ENCODE results near the gene GALNT10. TPM values are rescaled to one million over a fixed set of nuclear protein-coding genes. Genes with fewer than 3 reads are reported as not detected.
A peak's percentile ranks its signal among the peaks of the same experiment; 100 is the strongest.

GALNT10 gene
- total RNA-seq, 2 donors from 2014 or later, result 41.7 to 47.4 TPM

DNA sequence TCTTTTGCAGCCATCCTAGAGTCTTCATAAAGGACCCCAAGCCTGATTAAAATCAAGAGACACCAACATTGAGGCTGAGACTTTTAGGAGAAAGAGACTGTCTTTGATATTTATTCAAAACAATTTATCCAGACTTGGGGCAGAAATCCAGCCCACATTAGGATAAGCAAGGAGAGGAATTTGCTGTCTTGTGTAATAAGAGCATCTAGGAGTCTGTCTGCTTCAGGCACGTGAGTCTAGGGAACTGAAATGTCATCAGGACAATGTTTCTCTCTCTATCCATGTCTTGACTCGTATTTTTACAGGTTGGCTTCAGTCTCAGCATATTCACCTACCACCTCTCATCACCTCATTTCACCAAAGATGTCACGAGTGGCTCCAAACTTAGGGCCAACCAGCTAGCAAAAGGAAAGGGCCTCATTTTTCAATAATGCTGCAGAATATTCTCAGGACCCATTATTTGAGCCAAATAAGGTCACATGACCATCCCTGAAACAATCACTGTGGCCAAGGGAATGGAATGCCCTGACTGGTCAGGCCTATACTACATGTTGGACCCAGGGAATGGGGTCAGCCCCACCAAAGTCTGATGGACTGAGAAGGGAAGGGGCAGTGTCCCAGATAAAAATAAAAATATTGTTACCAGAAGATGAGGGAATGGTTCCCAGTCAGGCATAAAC lies 184.9 kb downstream of the GALNT10 start:
- no peak overlapping the region for H3K4me3 Mint-ChIP-seq
- no peaks in the 10 kb centered on the region for H3K9me3 Mint-ChIP-seq
- H3K36me3 Mint-ChIP-seq (ENCODE audit: insufficient read depth in 2 of 2), result peaks cover 0 to 5% of the 10 kb centered on the region in 2 donors
- DNase-seq (no peak), ATAC-seq (replicated peaks in 1 of 2) (no peak)
- H3K4me1 Mint-ChIP-seq (ENCODE audit: low read depth), result no peaks in the 10 kb centered on the region
- H3K27ac Mint-ChIP-seq, result no peak overlapping the region
- H3K27me3 Mint-ChIP-seq (ENCODE audit: low read depth), result no peaks in the 10 kb centered on the region

DNA sequence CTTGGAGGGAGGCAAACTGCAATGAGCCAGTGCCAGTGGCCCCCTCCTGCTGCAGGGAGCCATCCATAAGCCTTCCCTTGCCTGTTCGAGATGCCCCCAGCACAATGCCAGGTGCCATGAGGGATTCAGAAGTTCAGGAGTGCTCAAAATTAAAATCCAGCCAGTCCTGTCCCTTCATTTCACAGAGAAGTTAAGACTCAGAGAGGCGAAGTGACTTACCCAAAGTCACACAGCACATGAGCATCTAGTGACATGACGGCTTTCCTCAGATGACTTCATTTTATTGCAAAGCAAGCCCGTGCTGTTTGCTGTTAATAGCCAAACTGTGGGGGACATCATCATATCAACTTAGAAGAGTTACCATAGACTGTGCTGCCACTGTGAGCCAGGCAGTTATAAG lies 185.9 kb downstream of the GALNT10 start:
- no peak overlapping the region for H3K4me3 Mint-ChIP-seq
- ATAC-seq (replicated peaks in 1 of 2), result no peak
- H3K27ac Mint-ChIP-seq, result no peak overlapping the region
- no peaks in the 10 kb centered on the region for H3K9me3 Mint-ChIP-seq
- DNase-seq, result no peak
- peaks cover 0 to 5% of the 10 kb centered on the region in 2 donors for H3K36me3 Mint-ChIP-seq (ENCODE audit: insufficient read depth in 2 of 2)
- H3K4me1 Mint-ChIP-seq (ENCODE audit: low read depth), result no peaks in the 10 kb centered on the region
- no peaks in the 10 kb centered on the region for H3K27me3 Mint-ChIP-seq (ENCODE audit: low read depth)

DNA sequence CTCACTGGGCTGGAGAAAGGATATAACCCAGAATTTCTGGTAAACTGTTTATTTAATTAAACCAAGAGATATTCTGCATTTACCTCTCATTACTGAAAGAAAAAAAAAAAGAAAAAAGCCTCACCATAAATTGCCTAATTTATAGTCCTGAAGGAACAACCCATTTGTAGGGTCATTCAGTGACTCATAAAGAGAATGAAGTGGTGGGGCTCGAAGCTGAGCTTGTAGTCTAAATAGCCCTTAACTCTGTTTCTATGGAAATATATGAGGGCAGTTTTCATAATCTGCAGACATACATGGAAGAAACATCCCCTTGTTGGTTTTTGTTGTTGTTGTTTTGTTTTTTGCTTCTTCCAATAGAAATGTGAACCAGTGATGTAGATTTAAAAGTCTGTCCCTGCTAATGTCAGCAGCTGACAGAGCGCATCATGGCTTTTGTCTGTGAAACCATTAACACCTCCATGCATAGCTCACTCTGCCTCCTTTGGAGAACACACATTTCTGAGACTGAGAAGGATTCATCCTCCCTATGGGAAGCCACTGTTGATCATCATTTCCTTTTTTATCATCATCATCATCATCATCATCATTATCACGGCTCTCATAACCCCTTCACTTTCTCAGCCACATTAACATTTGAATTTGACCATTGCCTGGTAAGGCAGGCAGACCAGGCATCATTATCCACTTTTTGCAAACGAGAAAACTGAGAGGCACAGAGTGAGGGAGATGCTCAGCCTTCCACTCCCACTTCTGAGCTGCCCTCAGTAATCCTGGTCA lies 187.4 kb downstream of the GALNT10 start:
- DNase-seq, result no peak
- no peaks in the 10 kb centered on the region for H3K27me3 Mint-ChIP-seq (ENCODE audit: low read depth)
- no peak for ATAC-seq (replicated peaks in 1 of 2)
- H3K4me3 Mint-ChIP-seq, result no peak overlapping the region
- H3K27ac Mint-ChIP-seq, result no peak overlapping the region
- H3K36me3 Mint-ChIP-seq (ENCODE audit: insufficient read depth in 2 of 2), result peaks cover 3 to 5% of the 10 kb centered on the region in 2 donors
- no peaks in the 10 kb centered on the region for H3K9me3 Mint-ChIP-seq
- no peaks in the 10 kb centered on the region for H3K4me1 Mint-ChIP-seq (ENCODE audit: low read depth)

DNA sequence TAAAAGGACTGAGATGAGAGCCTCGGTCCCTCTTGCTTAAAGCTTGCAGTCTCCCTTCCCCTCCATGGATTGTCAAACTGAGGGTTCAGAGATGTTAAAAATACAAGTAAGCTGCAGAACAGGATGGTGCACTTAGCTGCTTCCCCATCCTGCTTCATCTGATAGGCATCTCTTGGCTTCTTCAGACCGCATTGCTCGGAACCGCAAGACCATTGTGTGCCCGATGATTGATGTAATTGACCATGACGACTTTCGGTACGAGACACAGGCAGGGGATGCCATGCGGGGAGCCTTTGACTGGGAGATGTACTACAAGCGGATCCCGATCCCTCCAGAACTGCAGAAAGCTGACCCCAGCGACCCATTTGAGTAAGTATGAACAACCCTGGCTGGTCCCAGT lies 189.7 kb downstream of the GALNT10 start:
- H3K36me3 Mint-ChIP-seq (ENCODE audit: insufficient read depth in 2 of 2), result peaks cover 5 to 16% of the 10 kb centered on the region in 2 donors
- H3K4me3 Mint-ChIP-seq, result no peak overlapping the region
- no peak overlapping the region for H3K27ac Mint-ChIP-seq
- H3K9me3 Mint-ChIP-seq, result peaks cover 0 to 4% of the 10 kb centered on the region in 2 donors
- H3K27me3 Mint-ChIP-seq (ENCODE audit: low read depth), result no peaks in the 10 kb centered on the region
- DNase-seq (no peak), ATAC-seq (replicated peaks in 1 of 2) (no peak)
- H3K4me1 Mint-ChIP-seq (ENCODE audit: low read depth), result no peaks in the 10 kb centered on the region

DNA sequence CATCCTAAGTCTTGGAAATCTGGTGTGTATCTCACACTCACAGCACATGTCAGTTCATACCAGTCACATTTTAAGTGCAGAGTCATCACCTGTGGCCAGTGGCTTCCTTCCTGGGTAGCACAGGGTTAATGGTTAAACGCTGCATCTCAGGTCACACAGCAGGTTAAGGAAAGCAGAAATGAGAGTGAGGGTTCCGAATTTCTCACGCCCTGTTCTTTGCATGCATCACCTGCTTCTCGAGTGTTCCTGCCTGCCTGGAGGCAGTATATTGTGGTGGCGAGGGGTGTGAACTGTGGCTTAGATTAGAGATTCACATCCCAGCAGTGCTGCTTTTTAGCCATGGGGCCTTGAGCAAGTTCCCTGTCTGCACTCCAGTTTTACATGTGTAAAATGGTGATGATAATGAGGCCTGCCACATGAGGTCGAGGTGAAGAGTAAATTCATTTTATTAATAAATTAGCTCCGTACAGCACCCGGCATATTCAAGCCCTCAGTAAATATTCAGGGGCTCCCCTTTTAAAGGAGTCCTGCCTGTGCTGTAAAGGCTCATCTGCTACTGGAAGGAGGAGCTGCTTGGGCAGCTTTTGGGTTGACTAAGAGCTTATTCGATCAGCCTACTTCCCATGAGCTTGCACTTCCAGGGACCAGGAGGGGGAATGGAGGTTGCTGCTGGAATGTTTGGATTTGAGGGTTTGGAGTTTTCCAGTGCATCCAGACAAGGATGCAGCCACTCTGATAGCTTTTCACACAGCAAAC lies 194.1 kb downstream of the GALNT10 start:
- H3K9me3 Mint-ChIP-seq, result peaks cover 0 to 4% of the 10 kb centered on the region in 2 donors
- DNase-seq, result no peak
- no peak overlapping the region for H3K4me3 Mint-ChIP-seq
- H3K27ac Mint-ChIP-seq, result no peak overlapping the region
- H3K4me1 Mint-ChIP-seq (ENCODE audit: low read depth), result no peaks in the 10 kb centered on the region
- H3K27me3 Mint-ChIP-seq (ENCODE audit: low read depth), result no peaks in the 10 kb centered on the region
- ATAC-seq (replicated peaks in 1 of 2), result peak in 1 of 2 donors; percentile 33
- H3K36me3 Mint-ChIP-seq (ENCODE audit: insufficient read depth in 2 of 2), result peaks cover 6 to 11% of the 10 kb centered on the region in 2 donors

DNA sequence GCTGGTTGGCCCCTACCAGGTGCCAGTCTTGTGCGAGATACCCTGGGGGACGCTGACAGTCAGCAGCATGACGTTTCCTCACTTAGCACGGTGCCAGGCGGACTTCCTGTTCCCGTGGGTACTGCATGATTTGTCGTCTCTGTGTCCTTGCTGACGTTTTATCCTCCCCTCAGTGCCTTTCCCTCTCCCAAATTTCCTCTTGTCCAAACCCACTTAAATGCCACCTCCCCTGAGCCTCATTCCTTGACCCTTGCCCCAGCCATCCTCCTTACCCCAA lies 194.6 kb downstream of the GALNT10 start:
- Mint-ChIP-seq H3K36me3 (ENCODE audit: insufficient read depth in 2 of 2) (peaks cover 6 to 13% of the 10 kb centered on the region in 2 donors), H3K9me3 (peaks cover 0 to 4% of the 10 kb centered on the region in 2 donors), H3K4me3 (peak overlapping the region in 1 of 2 donors; percentile 5), H3K27ac (peak overlapping the region; percentile 9), H3K4me1 (ENCODE audit: low read depth) (no peaks in the 10 kb centered on the region), H3K27me3 (ENCODE audit: low read depth) (no peaks in the 10 kb centered on the region)
- DNase-seq, result no peak
- ATAC-seq (replicated peaks in 1 of 2), result no peak

DNA sequence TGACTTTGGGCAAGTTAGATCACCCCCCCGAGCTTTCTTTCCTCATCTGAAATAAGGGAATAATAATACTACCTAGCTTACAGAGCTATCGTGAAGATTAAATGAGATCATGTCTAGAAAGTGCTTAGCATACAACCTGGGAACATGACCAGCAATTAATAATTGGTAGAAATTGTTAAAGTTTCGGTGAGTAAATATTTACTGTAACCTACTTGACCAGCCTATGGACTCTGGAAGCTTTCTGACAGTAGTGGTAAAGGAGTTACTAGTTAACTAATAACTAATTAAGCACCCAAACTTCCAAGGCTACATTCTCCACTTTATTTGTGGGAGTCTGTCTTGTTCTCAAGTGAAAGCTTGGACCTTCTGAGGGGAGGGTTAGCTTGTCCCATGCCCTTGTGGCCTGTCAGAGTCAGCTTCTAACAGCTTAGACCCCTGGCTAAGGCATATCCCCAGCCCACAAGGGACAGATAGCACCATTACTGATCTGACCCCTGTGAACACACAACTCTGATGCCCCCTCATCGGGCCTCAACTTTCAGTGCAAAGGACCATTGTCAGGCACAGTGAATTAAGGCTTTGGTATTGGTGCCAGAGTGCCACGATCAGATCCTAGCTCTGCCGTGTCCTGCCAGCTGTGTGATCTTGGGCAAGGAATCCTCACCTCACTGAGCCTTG lies 196.6 kb downstream of the GALNT10 start:
- DNase-seq, result no peak
- no peak overlapping the region for H3K27ac Mint-ChIP-seq
- no peak for ATAC-seq (replicated peaks in 1 of 2)
- H3K4me3 Mint-ChIP-seq, result no peak overlapping the region
- H3K27me3 Mint-ChIP-seq (ENCODE audit: low read depth), result no peaks in the 10 kb centered on the region
- H3K4me1 Mint-ChIP-seq (ENCODE audit: low read depth), result no peaks in the 10 kb centered on the region
- H3K36me3 Mint-ChIP-seq (ENCODE audit: insufficient read depth in 2 of 2), result peaks cover 3 to 13% of the 10 kb centered on the region in 2 donors
- peaks cover 0 to 4% of the 10 kb centered on the region in 2 donors for H3K9me3 Mint-ChIP-seq

DNA sequence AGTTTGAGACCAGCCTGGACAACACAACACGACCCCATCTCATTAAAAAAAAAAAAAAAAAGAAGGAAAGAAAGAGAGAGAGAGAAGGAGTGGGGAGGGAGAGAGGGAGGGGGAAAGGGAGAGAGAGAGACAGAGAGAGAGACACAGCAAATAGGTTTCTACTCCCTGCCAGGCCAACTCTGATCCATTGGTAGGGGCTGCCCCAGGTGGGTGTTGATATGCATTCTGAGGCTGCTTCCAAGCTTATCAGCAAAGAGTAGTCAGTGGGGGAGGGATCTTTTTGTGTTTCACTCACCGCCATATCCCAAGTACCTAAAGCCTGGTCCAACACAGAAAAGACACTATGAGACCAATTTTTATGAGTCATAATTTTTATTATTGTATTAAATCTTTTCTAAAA lies 198.3 kb downstream of the GALNT10 start:
- Mint-ChIP-seq H3K27me3 (ENCODE audit: low read depth) (no peaks in the 10 kb centered on the region), H3K9me3 (peaks cover 0 to 3% of the 10 kb centered on the region in 2 donors), H3K4me3 (no peak overlapping the region), H3K4me1 (ENCODE audit: low read depth) (no peaks in the 10 kb centered on the region), H3K27ac (no peak overlapping the region), H3K36me3 (ENCODE audit: insufficient read depth in 2 of 2) (peaks cover 2 to 9% of the 10 kb centered on the region in 2 donors)
- DNase-seq, result no peak
- ATAC-seq (replicated peaks in 1 of 2), result no peak

DNA sequence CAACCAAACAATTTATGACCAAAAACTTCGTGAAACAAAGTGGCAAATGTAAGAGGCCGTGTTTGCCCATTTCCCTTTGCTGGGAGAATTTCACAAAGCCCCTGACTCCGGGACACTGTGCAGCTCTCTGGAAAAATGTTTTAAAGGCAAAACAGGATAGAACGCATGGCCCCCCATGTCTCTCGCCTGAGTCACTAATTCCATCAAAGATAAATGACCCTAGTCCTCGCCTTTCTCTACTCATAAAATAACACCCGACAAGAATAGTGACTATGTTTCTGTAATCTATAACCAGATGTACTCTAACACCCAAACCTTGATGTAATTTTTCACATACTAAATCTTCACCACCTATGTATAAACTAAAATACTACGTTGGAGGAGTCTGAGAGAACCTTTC lies 199.6 kb downstream of the GALNT10 start:
- ATAC-seq (replicated peaks in 1 of 2), result no peak

DNA sequence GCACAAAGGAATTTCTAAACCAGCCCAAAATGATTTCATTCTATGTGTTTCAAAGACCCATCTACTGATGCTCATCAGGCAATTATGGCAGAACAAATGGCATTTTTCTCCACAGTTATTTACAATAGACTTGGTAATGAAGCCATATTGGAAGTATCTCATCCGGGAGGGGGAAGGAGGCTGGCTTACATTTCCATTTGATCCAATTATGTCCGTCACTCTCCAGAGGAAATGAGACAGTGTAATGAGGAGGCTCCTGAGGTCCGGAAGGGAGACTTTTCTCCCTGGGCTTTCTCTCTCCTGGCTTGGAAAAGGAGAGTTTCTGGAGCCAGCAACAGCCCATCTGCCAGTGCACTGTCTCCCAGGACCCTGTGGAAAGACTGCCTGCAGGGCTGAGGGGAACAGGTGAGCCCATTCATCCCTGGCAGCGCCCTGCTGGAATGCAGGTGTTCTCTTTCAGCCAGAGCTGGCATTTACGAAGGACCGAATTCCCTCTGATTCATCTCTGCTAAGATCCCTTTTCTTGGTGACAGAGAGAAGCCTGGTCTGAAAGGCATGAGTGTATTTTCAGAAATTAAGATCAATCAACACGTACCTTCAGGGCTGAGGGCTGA lies 200.3 kb downstream of the GALNT10 start:
- Mint-ChIP-seq H3K27me3 (ENCODE audit: low read depth) (no peaks in the 10 kb centered on the region), H3K27ac (no peak overlapping the region), H3K9me3 (no peaks in the 10 kb centered on the region), H3K36me3 (ENCODE audit: insufficient read depth in 2 of 2) (peaks cover 0 to 7% of the 10 kb centered on the region in 2 donors), H3K4me3 (no peak overlapping the region), H3K4me1 (ENCODE audit: low read depth) (peaks cover 3% of the 10 kb centered on the region)
- no peak for ATAC-seq (replicated peaks in 1 of 2)
- no peak for DNase-seq

More for the DNA sequence above, 199.6 kb downstream of the GALNT10 start:
- DNase-seq, result no peak
- Mint-ChIP-seq H3K27me3 (ENCODE audit: low read depth) (no peaks in the 10 kb centered on the region), H3K4me3 (no peak overlapping the region), H3K4me1 (ENCODE audit: low read depth) (no peaks in the 10 kb centered on the region), H3K27ac (no peak overlapping the region), H3K9me3 (no peaks in the 10 kb centered on the region), H3K36me3 (ENCODE audit: insufficient read depth in 2 of 2) (peaks cover 2 to 7% of the 10 kb centered on the region in 2 donors)

DNA sequence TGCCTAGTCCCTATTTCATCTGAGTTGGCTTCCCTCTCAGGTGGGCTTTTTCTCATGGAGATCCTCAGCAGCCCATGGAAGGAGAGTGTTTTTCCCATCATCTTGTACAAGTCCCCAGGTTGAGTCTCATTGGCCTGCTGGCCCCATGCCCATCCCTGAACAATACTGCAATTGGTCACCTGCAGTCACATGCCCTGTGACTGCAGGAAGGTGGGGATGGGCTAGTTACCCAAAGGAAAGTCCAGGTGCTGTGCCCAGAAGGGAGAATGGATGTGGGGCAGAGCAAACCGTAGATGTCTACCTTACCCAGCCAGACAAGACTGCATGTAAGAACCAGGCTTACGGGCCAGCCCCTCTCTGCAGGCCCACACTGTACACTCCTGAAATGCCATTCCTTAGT lies 201.3 kb downstream of the GALNT10 start:
- Mint-ChIP-seq H3K36me3 (ENCODE audit: insufficient read depth in 2 of 2) (peaks cover 0 to 7% of the 10 kb centered on the region in 2 donors), H3K4me3 (no peak overlapping the region), H3K27ac (no peak overlapping the region), H3K27me3 (ENCODE audit: low read depth) (no peaks in the 10 kb centered on the region), H3K9me3 (no peaks in the 10 kb centered on the region), H3K4me1 (ENCODE audit: low read depth) (peaks cover 6% of the 10 kb centered on the region)
- DNase-seq (no peak), ATAC-seq (replicated peaks in 1 of 2) (no peak)

DNA sequence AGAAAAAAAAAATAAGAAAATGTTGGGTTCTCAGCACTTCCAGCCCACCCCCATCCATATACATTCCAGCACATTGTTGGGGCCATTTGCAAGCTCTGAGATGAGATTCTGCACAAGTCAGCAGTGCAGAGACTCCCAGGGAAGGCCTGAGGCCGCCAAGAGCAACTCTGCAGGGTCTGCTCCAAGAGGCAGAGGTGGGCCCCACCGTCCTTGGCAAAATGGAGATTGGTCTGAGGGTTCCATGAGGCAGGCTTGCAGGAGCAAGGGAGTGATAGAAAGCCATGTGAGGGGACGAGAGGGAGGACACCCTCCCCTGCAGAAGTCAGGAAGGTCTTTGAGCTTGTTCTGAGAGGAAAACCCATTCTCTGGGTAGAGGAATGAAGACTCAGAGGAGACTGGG lies 203.3 kb downstream of the GALNT10 start:
- H3K27ac Mint-ChIP-seq, result no peak overlapping the region
- peaks cover 0 to 7% of the 10 kb centered on the region in 2 donors for H3K36me3 Mint-ChIP-seq (ENCODE audit: insufficient read depth in 2 of 2)
- no peaks in the 10 kb centered on the region for H3K27me3 Mint-ChIP-seq (ENCODE audit: low read depth)
- no peaks in the 10 kb centered on the region for H3K9me3 Mint-ChIP-seq
- DNase-seq (no peak), ATAC-seq (replicated peaks in 1 of 2) (no peak)
- H3K4me1 Mint-ChIP-seq (ENCODE audit: low read depth), result peaks cover 6% of the 10 kb centered on the region
- no peak overlapping the region for H3K4me3 Mint-ChIP-seq
